B cell (primary cell): ENCODE data around the gene SERTAD2. TPM values are rescaled to one million over a fixed set of nuclear protein-coding genes. Genes with fewer than 3 reads are reported as not detected.

Source experiments
- ATAC-seq: fragments of 200-7000 bp; cut with Tn5 transposase; one replicate; pipeline ENCODE4 v1.10.0; 2021; ENCODE audit warnings: low read depth, mild to moderate bottlenecking, moderate number of reproducible peaks, moderate library complexity
- CTCF ChIA-PET: fragments of 350-600 bp; sonication (Branson Sonifier 250); formaldehyde crosslinking; loops from one replicate; lab custom pipeline; 2021; ENCODE audit warnings: antibody characterized with exemption, inconsistent platforms; lab: Charles Lee
- POLR2A ChIA-PET: fragments of 350-600 bp; sonication (Branson Sonifier 250); formaldehyde crosslinking; loops from one replicate; lab custom pipeline; 2021; ENCODE audit warnings: antibody characterized with exemption; lab: Charles Lee
- DNase-seq: peaks from one replicate; pipeline ENCODE4 v3.0.0; 2013
- H2AFZ ChIP-seq: 2 replicates; pipeline ENCODE4 v1.6.1; 2012; ENCODE audit warnings: mild to moderate bottlenecking, low read depth, low read length; ENCODE audit not compliant: insufficient read depth, poor library complexity, severe bottlenecking
- H3K27ac ChIP-seq, 2 donors: 1 replicate in 1 of 2; 2 replicates in 1 of 2; pipeline ENCODE4 v1.5.1; 2012 to 2013; ENCODE audit warnings: low read length in 2 of 2, mild to moderate bottlenecking in 2 of 2, moderate library complexity in 1 of 2
- H3K27me3 ChIP-seq, 4 experiments: fragments of 200-600 bp in 1 of 4; sonication (generic) in 1 of 4; replicated peaks in 1 of 4; 1 replicate in 2 of 4; 2 replicates in 2 of 4; pipeline versions ENCODE4 v1.6.1 to v1.7.0; 2013 to 2016; ENCODE audit warnings: low read length in 3 of 4, mild to moderate bottlenecking in 2 of 4, mixed read lengths in 1 of 4, moderate library complexity in 1 of 4; ENCODE audit not compliant: insufficient read depth in 4 of 4, control insufficient read depth in 3 of 4; ENCODE audit errors: control extremely low read depth in 1 of 4
- H3K36me3 ChIP-seq, 2 experiments: replicated peaks in 1 of 2; 1 replicate in 1 of 2; 2 replicates in 1 of 2; pipeline versions ENCODE4 v1.6.1 to v1.7.1; 2013; ENCODE audit warnings: low read length in 1 of 2; ENCODE audit not compliant: insufficient read depth in 2 of 2, control insufficient read depth in 1 of 2; ENCODE audit errors: control extremely low read depth in 1 of 2, extremely low read depth in 1 of 2
- H3K4me1 ChIP-seq, 2 donors: fragments of 200-600 bp in 1 of 2; sonication (generic) in 1 of 2; 1 replicate in 1 of 2; 2 replicates in 1 of 2; pipeline versions ENCODE4 v1.5.1 to v1.6.1; 2013 to 2017; ENCODE audit warnings: low read length in 2 of 2; ENCODE audit not compliant: control insufficient read depth in 2 of 2, insufficient read depth in 2 of 2
- H3K4me2 ChIP-seq: replicated peaks from 2 replicates; pipeline ENCODE3; 2012; ENCODE audit warnings: mild to moderate bottlenecking, low read depth, low read length; ENCODE audit not compliant: poor library complexity, severe bottlenecking
- H3K4me3 ChIP-seq, 5 experiments: fragments of 200-600 bp in 1 of 5; sonication (generic) in 1 of 5; 1 replicate in 3 of 5; 2 replicates in 2 of 5; pipeline versions ENCODE4 v1.5.1 to v1.7.0; 2011 to 2016; ENCODE audit warnings: low read length in 4 of 5, mild to moderate bottlenecking in 4 of 5, low read depth in 2 of 5, control low read depth in 1 of 5, moderate library complexity in 1 of 5; ENCODE audit not compliant: insufficient read depth in 1 of 5; ENCODE audit errors: control extremely low read depth in 1 of 5, extremely low read depth in 1 of 5
- H3K79me2 ChIP-seq: fragments of 200-600 bp; sonication (generic); one replicate; pipeline ENCODE4 v1.6.0; 2016; ENCODE audit warnings: low read length; ENCODE audit not compliant: control insufficient read depth, insufficient read depth
- H3K9ac ChIP-seq: fragments of 200-600 bp; sonication (generic); 2 replicates; pipeline ENCODE4 v1.6.1; 2017; ENCODE audit warnings: mild to moderate bottlenecking, low read length, moderate library complexity
- H3K9me3 ChIP-seq, 3 donors: one replicate each; pipeline versions ENCODE4 v1.6.1 to v1.7.1; 2013; ENCODE audit warnings: low read length in 2 of 3; ENCODE audit not compliant: control insufficient read depth in 2 of 3, insufficient read depth in 1 of 3; ENCODE audit errors: control extremely low read depth in 1 of 3
- H4K20me1 ChIP-seq: 2 replicates; pipeline ENCODE4 v1.6.0; 2012; ENCODE audit warnings: mild to moderate bottlenecking, low read length; ENCODE audit not compliant: insufficient read depth, control insufficient read depth, poor library complexity, severe bottlenecking
- H3K27ac Mint-ChIP-seq: one replicate; pipeline ENCODE4 v1.8.0; 2021; ENCODE audit warnings: mixed read lengths
- H3K27me3 Mint-ChIP-seq: one replicate; pipeline ENCODE4 v1.8.0; 2021; ENCODE audit warnings: mixed read lengths
- H3K4me1 Mint-ChIP-seq: one replicate; pipeline ENCODE4 v1.8.0; 2021; ENCODE audit warnings: mixed read lengths
- H3K4me3 Mint-ChIP-seq: one replicate; pipeline ENCODE4 v1.8.0; 2021; ENCODE audit warnings: mixed read lengths
- H3K9me3 Mint-ChIP-seq: one replicate; pipeline ENCODE4 v1.8.0; 2022; ENCODE audit warnings: mixed read lengths; ENCODE audit not compliant: insufficient read depth
- CTCF ChIP-seq: fragments of 200-600 bp; IDR thresholded peaks from one replicate; pipeline ENCODE4 v1.8.0; 2022; ENCODE audit warnings: antibody characterized with exemption, mild to moderate bottlenecking
- EZH2 ChIP-seq: IDR thresholded peaks from 2 replicates; pipeline ENCODE4 v1.6.1; 2012; ENCODE audit warnings: borderline replicate concordance, low read depth, mild to moderate bottlenecking, moderate library complexity, low read length; ENCODE audit not compliant: insufficient read depth, poor library complexity, severe bottlenecking
- WGBS: methylation state at CpG from one replicate; pipeline ENCODE4 v1.1.5; 2013; ENCODE audit warnings: missing lambda C conversion rate; ENCODE audit not compliant: insufficient coverage; 5-methylcytosine and 5-hydroxymethylcytosine counted together
- intact Hi-C: fragments of 100-400 bp; cut with micrococcal nuclease; formaldehyde crosslinking; loops from one replicate; pipeline ENCODE4 v1.10.0; 2022
- polyA plus RNA-seq: library from polyadenylated mRNA; depleted of rRNA; stranded (reverse); fragments of >200 nt; gene quantifications from 2 replicates; pipeline ENCODE4 v1.2.3, GENCODE V29; 2012
- total RNA-seq, 2 donors: library from RNA; stranded (reverse); fragments of 120-200 nt in 1 of 2; gene quantifications; 1 replicate in 1 of 2; 2 replicates in 1 of 2; pipeline versions ENCODE4 v1.2.3 to v1.2.4, GENCODE V29; 2013 to 2022

Gene SERTAD2
- total and polyA plus RNA-seq, 2 donors (not counting 1 experiment from before 2014, with no cell fraction given): 49.5 to 66.8 TPM

- H3K9me3 ChIP-seq: peaks cover 0 to 3% (median 0%) of the 10 kb centered on the region in 3 donors
- H3K27me3 ChIP-seq: no peaks in the 10 kb centered on the region
- H3K36me3 ChIP-seq: no peaks in the 10 kb centered on the region
- intact Hi-C loops: no loop called here
- no peaks in the 10 kb centered on the region for H3K27me3 Mint-ChIP-seq
- H2AFZ ChIP-seq: no peak overlapping the region
- H3K27ac ChIP-seq: no peak overlapping the region
- ChIA-PET POLR2A (no interaction called here), CTCF (interaction anchor here (0.6 kb wide), 1 partner anchor 164 kb away, joined by 7 read pairs; no protein-coding TSS in a partner anchor)
- DNase-seq (no peak), ATAC-seq (no peak)
- no peaks in the 10 kb centered on the region for H4K20me1 ChIP-seq
- no peak overlapping the region for H3K4me3 Mint-ChIP-seq
- H3K4me1 ChIP-seq: peaks cover 18 to 28% of the 10 kb centered on the region in 2 donors
- no peak overlapping the region for H3K4me3 ChIP-seq
- no peak overlapping the region for H3K9ac ChIP-seq
- WGBS: 100% methylated on average over 2 of the region's 2 CpGs
- no peaks in the 10 kb centered on the region for H3K9me3 Mint-ChIP-seq
- no peaks in the 10 kb centered on the region for H3K79me2 ChIP-seq
- TF ChIP-seq EZH2: no peak
- TF ChIP-seq CTCF: no peak
- peaks cover 26% of the 10 kb centered on the region for H3K4me1 Mint-ChIP-seq
- no peak overlapping the region for H3K27ac Mint-ChIP-seq
- no peak overlapping the region for H3K4me2 ChIP-seq
These were observed 49.6 kb downstream of the SERTAD2 start for GRCh38 chr2:64604155-64604554.

GRCh38 chr2:64602436-64602835 is 51.3 kb downstream of the SERTAD2 start:
- no peaks in the 10 kb centered on the region for H3K27me3 ChIP-seq
- no peaks in the 10 kb centered on the region for H3K36me3 ChIP-seq
- CTCF ChIA-PET: no interaction called here
- intact Hi-C loops: no loop called here
- H3K4me2 ChIP-seq: no peak overlapping the region
- H3K4me1 Mint-ChIP-seq: peaks cover 15% of the 10 kb centered on the region
- no peaks in the 10 kb centered on the region for H4K20me1 ChIP-seq
- DNase-seq: no peak
- no peak overlapping the region for H3K9ac ChIP-seq
- POLR2A ChIA-PET: no interaction called here
- no peaks in the 10 kb centered on the region for H3K9me3 Mint-ChIP-seq
- H3K4me3 Mint-ChIP-seq: no peak overlapping the region
- H3K79me2 ChIP-seq: no peaks in the 10 kb centered on the region
- no peak for TF ChIP-seq EZH2
- TF ChIP-seq CTCF: no peak
- no peak overlapping the region for H3K27ac ChIP-seq
- H3K4me1 ChIP-seq: peaks cover 10 to 13% of the 10 kb centered on the region in 2 donors
- H2AFZ ChIP-seq: no peak overlapping the region
- H3K27ac Mint-ChIP-seq: no peak overlapping the region
- H3K4me3 ChIP-seq: no peak overlapping the region
- ATAC-seq: no peak
- H3K9me3 ChIP-seq: peaks cover 0 to 3% (median 0%) of the 10 kb centered on the region in 3 donors
- 100% methylated on average over 3 of the region's 11 CpGs for WGBS
- no peaks in the 10 kb centered on the region for H3K27me3 Mint-ChIP-seq
